Cerebellar cortex (tissue), 1 donor: ENCODE results near the gene LZTR1.
A peak's percentile ranks its signal among the peaks of the same experiment; 100 is the strongest.
"Not testable (repeated sequence)": the region's sequence is repeated elsewhere in the genome, so short reads cannot be mapped to it uniquely, and the experiment has no call there.

Experiments used
- DNase-seq: peaks from one replicate; pipeline ENCODE4 v3.0.0-alpha.2; 2015; ENCODE audit warnings: low spot score

Gene LZTR1

DNA sequence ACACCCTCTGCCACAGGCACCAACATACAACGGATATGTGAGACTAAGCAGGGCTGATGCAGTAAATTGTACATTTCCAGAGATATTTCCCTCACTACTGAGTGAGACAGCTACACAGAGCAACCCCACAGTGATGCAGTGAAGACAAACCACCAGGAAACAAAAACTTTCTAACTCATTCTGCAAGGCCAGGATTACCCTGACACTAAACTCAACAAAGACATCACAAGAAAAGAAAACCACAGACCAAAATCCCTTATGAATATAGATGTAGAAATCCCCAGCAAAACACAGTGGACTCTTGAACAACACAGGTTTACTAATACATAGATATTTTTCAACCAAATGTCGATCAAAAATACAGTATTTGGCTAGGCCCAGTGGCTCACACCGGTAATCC is 51.8 kb downstream of the LZTR1 start:
- no peak for DNase-seq

DNA sequence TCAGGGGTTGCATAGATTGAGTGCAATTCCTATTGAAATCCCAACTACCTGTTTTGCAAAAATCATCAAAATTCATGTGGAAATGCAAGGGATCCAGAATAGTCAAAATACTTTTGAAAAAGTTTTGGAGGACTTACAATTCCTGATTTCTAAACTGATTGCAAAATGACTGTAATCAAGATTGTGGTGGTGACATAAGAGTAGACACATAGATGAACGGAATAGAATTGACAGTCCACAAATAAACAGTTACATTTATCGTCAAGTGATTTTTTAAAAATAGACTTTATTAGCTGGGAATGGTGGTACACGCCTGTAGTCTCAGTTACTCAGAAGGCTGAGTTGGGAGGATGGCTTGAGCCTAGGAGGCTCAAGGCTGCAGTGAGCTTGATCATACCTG is 52.9 kb downstream of the LZTR1 start:
- DNase-seq: no peak

DNA sequence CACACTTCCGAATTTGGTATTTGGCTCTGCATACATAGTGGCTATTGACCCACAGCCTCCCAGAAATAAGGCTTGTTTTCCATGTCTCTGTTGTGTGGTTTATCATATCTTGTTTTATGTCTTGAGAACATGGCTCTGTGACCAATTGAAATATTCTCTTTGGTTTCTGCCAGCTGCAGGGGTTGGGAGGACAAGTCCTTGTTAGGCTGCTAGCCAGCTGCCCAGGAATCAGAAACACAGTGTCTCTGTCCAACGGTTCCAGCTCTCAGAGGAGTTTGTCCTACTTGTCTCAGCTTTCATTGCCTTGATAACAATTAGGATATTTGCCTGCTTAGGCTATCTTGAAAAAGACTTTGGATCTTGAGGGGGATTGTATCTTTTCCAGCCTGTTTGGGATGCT is 56.3 kb downstream of the LZTR1 start:
- DNase-seq: no peak

GRCh38 chr22:21039158-21039557 is 57.1 kb downstream of the LZTR1 start:
- DNase-seq: not testable (repeated sequence)

DNA sequence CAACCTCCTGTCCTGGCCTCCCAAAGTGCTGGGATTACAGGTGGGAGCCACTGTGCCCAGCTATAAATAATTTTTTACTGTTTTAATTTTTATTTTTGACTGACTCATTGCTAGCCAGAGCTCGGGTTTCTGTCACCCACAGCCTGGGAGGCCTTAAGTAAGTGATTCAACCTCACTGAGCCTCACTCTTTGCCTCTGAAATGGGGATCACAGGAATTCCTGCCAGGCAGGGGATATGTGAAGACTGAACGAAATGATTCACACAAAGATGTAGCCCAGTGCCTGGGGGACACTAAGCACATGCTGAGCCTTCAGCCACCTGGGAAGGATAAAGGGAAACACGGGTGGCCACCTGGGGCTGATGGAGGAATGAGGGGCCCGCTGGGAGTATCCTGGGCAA is 59.8 kb downstream of the LZTR1 start:
- no peak for DNase-seq

- no peak for DNase-seq
These were observed 61.1 kb downstream of the LZTR1 start for GRCh38 chr22:21042978-21043859.

DNA sequence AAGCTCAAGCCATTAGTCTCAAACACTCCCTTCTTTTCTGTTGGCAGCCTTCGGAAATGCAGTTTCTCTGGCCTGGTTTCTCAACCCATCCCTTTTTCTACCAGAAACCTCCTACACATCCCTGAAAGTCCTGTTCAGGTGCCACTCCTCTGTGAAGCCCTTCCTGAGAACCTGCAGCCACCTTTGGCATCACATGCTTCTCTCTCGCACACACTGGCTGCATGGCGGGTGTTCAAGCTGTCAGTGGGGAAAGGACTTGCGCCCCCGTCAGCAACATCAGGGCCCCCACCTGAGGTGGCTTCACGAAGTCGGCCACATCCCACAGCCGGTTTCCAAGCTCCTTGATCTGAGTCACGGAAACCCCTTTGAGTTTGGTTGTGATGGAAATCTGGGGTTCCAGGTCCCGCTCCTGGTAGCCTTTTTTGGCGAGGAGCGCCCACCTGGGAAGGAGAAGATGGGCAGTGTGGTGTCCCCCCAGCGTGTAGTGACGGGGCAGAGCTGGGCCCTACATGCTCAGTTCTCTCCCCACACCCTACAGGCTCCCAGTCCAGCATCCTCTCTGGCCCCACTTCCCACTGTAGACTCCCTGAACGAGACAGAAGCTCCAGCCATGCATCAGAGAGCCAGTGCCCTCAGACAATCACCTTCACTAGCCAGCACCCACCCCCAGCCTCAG is 61.9 kb downstream of the LZTR1 start:
- no peak for DNase-seq

DNA sequence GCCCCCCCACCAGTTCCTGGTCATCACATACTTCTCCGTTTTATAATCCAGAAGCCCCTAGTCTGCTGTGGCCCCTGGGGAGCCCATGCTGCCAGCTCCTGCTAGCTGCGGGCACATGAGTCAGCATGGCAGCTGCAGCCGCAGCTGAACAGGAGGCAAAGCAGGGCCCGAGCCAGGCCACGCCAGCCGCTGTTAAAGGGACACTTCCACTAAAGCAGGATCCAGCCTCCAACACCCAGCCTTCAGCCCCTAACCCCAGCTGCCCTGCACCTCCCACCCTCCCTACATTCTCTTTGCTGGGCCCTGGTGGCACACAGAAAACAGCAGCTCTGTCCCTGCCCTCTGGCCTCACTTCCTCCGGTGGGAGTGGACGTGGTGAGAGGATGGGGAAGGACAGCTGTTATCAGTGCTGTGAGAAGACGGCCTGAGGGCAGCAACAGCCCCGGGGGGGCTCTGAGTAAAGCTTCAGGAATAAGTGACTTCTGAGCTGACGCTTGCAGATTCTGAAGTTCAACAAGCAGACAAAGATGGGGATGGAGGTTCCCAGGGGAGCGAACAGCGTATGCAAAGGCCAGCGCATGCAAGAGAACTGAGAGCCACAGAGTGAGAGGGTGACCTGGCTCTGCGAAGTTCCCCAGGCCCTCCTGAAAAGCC is 63.0 kb downstream of the LZTR1 start:
- no peak for DNase-seq

GRCh38 chr22:21045585-21046294 is 63.6 kb downstream of the LZTR1 start, which contains the start of gene LRRC74B:
TSS of gene LRRC74B (plus strand) at chr22:21045946. CDS start at chr22:21045987, 41 bp downstream.
- peak; percentile 89 for DNase-seq

DNA sequence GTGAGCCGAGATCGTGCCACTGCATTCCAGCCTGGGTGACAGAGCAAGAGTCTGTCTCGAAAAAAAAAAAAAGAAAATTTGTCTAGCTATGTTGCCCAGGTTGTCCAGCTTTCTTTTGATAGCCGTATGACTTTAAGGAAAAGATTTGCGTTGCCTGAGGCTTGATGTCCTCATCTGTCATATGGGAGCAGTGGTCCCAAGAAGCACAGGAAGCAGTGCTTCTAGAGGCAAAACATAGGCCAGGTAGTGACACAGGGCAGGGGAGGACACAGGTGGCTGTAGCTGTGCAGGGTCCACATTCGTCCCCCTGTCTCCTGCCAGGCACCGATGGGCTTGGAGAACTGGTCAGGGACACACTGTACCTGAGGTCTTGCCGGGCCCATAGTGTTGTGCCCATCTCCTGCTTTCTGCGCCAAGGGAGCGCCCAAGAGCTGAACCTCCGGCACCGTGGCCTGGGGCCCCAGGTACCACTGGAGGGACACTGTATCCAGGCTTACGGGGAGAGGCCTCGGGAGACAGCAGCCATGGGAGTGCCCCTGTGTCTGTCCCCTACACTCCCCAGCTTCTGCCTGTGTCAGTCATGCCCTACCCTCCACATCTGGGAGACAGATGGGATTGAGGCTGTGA is 65.1 kb downstream of the LZTR1 start:
- DNase-seq: no peak

DNA sequence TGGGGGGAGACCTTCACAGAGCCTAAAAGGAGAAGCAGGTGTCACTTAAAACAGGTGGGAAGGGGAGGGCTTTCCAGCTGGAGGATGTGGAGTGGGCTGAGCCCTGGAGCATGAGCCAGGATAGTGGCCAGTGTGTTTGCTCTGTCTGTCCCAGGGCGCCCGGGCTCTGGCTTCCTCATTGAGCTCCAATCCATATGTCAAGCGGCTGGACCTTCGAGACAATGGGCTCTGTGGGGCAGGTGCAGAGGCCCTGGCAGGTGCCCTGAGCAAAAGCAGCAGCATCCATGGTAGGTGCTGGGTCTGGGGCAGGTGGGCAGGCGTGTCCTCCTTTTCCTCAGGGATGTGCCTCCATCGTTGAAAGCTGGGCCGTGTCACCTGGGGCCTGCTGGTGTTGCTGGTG is 65.6 kb downstream of the LZTR1 start:
- no peak for DNase-seq

DNA sequence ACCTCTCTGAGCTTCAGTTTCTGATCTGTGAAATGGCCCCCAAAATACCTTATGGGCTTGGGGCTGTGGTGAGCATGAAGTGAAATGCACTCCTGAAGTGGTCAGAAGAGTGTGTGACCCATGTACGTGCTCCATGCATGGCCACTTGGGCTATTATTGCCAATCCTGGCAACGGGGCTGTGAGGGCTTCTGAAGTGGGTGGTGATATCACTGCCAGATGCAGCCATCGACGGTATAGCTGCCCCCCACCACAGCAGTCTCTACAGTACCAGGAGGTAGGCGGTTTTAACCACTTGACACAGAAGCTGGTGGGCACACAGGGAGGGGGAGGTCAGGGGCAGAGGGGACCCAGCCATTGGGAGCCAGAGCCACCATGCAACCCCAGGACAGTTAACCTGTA is 66.4 kb downstream of the LZTR1 start:
- not testable (repeated sequence) for DNase-seq
